ENCODE measurements around the gene KCNE3.
"Not testable (repeated sequence)": the region's sequence is repeated elsewhere in the genome, so short reads cannot be mapped to it uniquely, and the experiment has no call there.

The KCNE3 gene

DNA sequence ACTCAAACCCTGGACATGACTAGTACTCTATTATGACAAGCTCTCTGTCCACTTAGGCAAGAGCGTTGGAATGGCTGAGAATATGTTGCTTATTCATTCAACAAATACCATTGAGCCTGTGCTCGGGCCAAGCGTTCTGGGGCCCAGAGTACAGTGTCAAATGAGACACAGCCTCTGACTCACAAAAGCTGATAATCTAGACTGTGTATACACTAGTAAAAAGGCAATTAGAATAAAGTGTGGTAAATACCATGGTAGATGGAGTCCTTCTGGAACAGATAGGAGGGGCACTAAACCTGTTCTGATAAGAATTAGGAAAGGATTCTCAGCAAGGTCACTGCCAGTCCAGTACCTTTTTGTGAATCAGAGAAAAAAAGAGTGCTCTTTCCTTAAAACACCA is 24.7 kb downstream of the KCNE3 start:
- no peak for DNase-seq

DNA sequence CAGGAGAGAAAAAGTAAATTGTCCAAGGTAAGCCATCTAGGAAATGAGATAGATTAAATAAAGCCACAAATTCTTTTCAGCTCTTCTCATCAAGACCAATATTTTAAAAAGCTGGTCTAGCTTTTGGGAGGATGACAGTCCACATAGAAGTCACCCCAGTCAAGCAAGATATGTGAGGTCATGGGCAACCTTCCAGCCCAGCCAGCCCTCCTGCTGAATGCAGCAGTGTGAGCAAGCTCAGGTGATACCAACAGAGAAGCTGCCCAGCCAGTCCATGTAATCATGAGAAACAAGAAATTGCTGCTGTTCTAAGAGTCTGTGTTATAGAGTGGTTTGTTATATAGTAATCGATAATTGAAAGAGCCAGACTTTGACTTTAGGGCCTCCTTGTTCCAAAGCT is 28.7 kb downstream of the KCNE3 start:
- no peak for DNase-seq

DNA sequence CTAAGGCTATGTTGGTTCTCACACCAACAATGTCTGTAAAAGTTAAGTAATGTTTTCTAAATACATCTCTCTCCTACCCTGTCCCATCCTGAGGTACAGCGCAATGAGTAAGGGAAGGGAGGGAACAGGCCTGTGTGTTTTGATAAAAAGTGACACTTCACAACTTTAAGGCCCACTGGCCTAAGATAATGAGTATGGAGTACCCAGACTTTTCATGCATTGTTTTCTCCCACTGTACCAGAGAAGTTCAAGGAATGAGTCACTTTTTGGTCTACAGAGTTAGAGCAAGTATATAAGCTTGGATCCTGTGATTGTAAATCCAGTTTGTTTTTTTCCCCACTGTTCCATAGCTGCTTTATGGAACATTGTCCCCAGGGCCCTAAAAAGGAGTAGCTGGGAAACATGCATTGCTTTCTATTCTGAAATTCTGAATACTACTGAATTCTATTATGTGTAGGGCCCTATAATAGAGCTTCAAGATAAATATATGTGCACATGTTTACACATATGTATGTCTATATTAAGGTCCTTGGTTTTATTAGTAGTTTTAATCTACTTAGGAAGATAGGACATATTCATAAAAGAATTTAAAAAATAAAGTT is 29.8 kb downstream of the KCNE3 start:
- DNase-seq: no peak

DNA sequence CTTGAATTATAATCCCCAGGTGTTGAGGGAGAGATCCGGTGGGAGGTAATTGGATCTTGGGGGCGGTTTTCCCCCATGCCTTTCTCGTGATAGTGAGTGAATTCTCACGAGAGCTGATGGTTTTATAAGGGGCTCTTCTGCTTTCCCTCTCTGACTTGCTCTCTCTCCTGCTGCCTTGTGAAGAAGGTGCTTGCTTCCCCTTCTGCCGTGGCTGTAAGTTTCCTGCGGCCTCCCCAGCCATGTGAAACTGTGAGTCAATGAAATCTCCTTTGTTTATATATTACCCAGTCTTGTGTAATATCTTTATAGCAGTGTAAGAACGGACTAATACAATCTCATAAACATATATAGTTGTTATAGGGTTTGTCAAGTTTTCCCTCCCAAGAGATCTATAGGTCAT is 32.8 kb downstream of the KCNE3 start:
- DNase-seq: no peak

DNA sequence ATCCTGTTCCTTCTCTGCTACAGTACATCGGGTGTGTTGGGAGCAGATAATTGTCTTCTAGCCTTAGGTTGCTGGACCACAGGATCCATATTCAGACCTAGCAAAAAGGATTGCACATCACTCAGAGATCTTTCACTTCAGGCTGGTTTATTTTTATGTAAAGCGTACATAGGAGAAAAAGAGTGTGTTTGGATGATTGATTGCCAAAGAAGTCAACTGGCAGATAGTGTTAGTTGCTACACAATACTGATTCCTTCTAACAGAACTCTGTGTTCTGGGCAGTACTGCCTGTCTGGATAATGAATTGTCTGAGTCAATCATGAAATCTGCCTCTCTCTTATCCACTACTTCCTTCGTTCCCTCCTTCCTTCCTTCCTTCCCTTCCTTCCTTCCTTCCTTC is 38.1 kb downstream of the KCNE3 start:
- no peak for DNase-seq

DNA sequence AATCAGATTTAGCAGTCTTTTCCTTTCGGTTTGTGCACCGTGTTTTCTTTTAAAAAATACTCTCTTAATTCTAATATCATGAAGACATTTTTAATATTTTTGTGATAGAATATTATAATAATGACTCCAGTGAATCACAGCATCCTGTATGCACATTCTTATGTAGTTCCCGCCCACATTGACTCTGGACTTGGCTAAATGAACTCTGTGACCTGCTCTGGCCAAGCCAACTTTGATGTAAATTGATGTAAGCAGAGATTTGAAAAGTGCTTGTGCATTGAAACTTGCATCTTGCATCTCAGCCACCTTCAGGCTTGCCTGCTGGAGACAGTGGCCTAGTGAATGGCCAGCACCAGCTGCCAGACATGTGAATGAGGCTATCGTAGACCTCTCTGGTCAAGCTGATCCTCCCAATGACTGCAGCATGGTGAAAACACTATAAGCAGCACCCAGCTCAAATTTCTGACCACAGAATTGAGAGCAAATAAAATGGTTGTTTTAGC is 39.9 kb downstream of the KCNE3 start:
- no peak for DNase-seq

DNA sequence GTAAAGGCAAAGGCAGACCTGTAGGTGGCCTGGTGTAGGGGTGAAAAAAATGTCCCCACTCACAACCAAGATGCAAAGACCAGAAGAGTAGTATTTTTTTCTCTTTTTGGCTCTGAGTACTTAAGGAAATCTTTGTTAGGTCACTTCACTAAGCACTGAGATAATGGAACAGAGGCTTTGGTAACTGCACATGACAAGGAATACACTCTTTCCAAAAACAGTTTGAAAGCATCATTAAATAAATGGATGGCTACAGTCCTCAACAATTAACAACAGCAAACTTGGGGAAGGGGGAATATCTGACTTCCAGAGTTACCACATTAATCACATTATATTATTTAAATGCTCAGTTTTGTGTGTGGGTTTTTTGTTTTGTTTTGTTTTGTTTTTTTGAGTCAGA is 42.2 kb downstream of the KCNE3 start:
- DNase-seq: no peak

DNA sequence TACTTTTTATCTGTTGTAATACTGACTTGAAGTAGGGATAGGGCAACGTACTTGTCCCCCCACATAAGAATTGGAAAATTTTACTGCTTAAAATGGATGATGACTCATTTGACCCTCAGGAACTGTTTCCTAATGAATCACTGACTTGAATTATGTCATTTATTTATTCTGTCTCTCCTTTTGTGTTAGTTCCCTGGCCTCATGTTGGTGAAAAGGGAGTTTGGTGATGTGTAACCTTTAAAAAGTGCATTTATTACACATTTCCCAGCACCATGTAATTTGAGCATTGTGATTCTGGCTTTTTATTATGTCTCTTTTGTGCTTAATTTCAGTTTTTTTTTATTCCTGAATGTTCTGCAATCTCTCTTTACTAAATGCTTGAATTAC is 48.8 kb downstream of the KCNE3 start:
- DNase-seq: no peak

DNA sequence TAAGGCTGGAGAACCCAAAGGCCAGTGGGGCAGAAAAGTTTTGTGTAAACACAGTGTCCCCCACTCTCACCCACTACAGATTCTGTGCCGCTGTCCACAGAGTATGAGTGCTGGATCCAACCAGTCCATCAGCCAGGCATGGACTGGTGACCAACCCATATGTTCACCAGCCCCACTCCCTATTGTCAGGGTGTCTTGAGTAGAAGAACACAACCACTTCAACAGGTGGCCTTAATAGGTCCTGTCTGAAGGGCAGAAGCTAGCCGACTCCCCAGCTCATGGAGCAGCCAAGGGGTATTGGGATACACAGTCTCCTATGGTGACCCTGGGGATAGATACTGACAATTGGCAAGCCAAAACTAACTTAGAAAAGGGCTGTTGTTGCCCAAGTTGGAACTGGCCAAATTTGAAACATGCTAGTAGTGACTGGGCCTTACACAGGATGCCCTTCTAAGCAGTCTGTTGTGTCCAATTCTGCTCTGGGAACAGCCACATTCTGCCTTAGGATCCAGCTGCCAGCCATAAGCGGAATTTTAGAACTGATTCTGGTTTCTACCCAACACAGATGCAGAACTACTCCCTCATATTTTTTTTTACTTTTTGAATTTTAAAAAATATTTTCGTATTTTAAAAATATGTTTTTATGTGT is 49.4 kb downstream of the KCNE3 start:
- DNase-seq: no peak

DNA sequence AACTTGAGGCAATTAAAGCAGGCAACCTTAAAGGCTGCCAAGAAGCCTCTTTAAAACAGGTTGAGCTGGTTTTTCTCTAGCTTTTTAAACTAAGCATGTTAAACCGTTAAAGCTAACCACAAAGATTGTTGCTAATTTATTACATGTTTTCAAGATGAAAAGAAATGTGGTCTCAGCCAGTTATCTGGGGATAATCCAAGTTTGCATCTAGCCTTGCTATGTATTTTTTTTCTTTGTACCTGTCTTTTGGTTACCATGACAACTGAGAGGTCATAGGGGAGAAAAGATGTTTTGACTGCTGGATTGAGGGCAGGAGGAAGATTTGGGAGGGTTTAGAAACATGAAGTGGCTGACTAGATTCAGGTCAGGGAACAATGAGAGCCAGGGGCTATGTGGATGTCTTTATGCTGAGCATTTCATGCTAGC is 50.0 kb downstream of the KCNE3 start:
- no peak for DNase-seq

DNA sequence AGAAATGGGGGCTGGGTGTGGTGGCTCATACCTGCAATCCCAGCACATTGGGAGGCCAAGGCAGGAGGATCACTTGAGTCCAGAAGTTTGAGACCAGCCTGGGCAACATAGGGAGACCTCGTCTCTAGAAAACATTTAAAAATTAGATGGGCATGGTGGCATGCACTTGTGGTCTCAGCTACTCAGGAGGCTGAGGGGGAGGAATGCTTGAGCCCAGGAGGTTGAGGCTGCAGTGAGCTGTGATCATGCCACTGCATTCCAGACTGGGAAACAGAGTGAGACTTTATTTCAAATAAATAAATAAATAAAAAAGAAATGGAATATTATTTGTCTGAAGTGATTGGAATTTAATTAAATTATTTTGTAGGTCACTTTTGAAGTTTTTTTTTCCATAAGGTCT is 50.4 kb downstream of the KCNE3 start:
- DNase-seq: not testable (repeated sequence)

DNA sequence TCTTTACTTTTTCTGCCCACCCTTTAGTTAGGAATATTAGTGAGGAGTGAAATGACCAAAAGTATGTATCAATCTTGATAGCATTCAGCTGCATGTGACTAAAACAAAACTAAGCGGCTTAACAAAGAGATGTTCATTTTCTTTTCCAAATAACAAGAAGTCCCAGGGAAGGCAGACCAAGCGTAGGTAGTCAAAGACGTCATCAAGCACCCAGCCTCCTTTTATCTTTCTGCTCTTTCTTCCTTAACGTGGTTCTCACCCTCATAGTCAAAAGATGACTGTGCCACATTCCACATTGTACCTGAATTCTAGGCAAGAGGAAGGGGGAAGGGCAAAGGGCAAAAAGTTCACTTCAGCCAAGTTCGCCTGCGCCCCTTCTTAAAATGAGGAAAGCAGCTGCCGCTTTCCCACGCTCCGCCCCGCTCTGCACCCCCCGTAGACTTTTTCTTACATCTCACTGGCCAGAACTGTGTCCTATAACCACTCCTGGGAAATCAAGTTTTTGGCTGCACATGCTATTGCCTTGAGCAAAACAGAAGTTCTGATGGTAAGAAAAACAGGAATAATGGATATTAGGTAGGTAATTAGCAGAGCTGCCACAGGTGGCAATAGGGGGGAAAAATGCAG is 54.5 kb downstream of the KCNE3 start:
- no peak for DNase-seq

DNA sequence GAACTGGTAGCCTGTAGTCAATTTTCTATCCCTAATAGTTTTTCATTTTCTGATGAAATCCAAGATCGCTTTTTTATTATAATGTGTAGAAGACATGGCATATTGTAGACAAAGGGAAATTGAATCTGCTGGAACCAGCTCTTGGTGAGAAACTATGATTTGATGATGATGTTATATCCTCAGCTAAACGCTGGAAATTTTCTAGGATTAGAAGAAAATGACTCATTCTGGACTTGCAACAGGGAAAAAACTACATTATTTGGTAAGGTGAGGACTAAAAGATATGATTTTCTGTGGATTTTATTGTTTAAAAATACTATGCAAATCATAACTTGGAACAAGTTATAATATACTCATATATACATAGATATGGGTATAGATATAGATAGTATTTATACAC is 55.0 kb downstream of the KCNE3 start:
- DNase-seq: no peak

DNA sequence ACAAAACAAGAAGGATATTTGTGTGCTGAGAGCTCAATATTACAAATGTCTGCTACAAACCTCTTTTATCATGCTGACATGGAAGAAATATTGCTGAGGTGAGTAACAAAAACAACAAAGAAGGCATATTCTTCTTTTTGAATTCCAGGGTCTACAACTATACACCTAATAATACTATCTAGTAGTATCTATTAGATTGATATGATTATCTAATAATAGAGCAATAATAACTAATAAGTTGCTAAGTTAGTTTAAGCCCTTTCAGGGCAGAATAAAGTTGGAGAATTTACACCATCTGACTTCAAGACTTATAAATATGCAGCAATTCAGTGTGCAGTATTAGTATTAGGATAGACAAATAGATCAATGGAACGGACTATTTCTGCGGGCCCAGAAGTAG is 57.7 kb downstream of the KCNE3 start:
- DNase-seq: no peak
